Endothelial cell of umbilical vein (primary cell): ENCODE data around the gene THBS3. TPM values are rescaled to one million over a fixed set of nuclear protein-coding genes. Genes with fewer than 3 reads are reported as not detected.
A peak's percentile ranks its signal among the peaks of the same experiment; 100 is the strongest.

Source experiments
- BruUV-seq: library from RNA; stranded (reverse); fragments of 400-500 nt; replicated peaks from 2 replicates; lab custom pipeline; 2021; lab: Mats Ljungman, UMichigan
- CTCF ChIA-PET: fragments of 300-600, 350-600 bp; sonication (Branson Sonifier 250); formaldehyde crosslinking; loops from one replicate; lab custom pipeline; 2021; ENCODE audit warnings: antibody characterized with exemption, inconsistent platforms; lab: Charles Lee
- POLR2A ChIA-PET: fragments of 300-600, 350-600 bp; sonication (Branson Sonifier 250); formaldehyde crosslinking; loops from one replicate; lab custom pipeline; 2021; ENCODE audit warnings: antibody characterized with exemption, inconsistent platforms; lab: Charles Lee
- DNase-seq: peaks from one replicate; pipeline ENCODE4 v3.0.0-alpha.2; 2011; ENCODE audit warnings: low read depth, low spot score
- FAIRE-seq: peaks from 2 replicates; lab custom pipeline; 2011; peaks lifted over from hg19 to GRCh38; lab: Jason Lieb, UNC
- H2AFZ ChIP-seq: 2 replicates; pipeline ENCODE4 v1.6.0; 2012; ENCODE audit warnings: low read depth, low read length, control low read depth, inconsistent platforms
- H3K27ac ChIP-seq: 2 replicates; pipeline ENCODE4 v1.5.1; 2011; ENCODE audit warnings: low read depth, mild to moderate bottlenecking, control low read depth, low read length, moderate library complexity; ENCODE audit not compliant: insufficient read depth
- H3K27me3 ChIP-seq, 2 experiments: 2 replicates each; pipeline versions ENCODE4 v1.6.0 to v1.6.1; 2011; ENCODE audit warnings: low read length in 2 of 2, mixed read lengths in 1 of 2; ENCODE audit not compliant: control insufficient read depth in 2 of 2, insufficient read depth in 2 of 2
- H3K36me3 ChIP-seq, 2 experiments: 2 replicates in 1 of 2; 3 replicates in 1 of 2; pipeline ENCODE4 v1.5.1; 2011; ENCODE audit warnings: low read length in 2 of 2, mild to moderate bottlenecking in 1 of 2, moderate library complexity in 1 of 2; ENCODE audit not compliant: control insufficient read depth in 2 of 2, insufficient read depth in 2 of 2; ENCODE audit errors: extremely low read depth in 1 of 2
- H3K4me1 ChIP-seq: 3 replicates; pipeline ENCODE4 v1.5.1; 2011; ENCODE audit warnings: mild to moderate bottlenecking, low read length; ENCODE audit not compliant: control insufficient read depth, insufficient read depth; ENCODE audit errors: extremely low read depth
- H3K4me2 ChIP-seq: 2 replicates; pipeline ENCODE4 v1.6.1; 2011; ENCODE audit warnings: low read length, control low read depth, mixed read lengths; ENCODE audit not compliant: insufficient read depth
- H3K4me3 ChIP-seq, 3 experiments: fragments of 200-600 bp in 1 of 3; sonication (generic), shearing (Covaris generic) in 1 of 3; replicated peaks in 1 of 3; 2 replicates each; pipeline ENCODE4 v1.5.1; 2011 to 2016; ENCODE audit warnings: control low read depth in 3 of 3, low read length in 3 of 3, mild to moderate bottlenecking in 2 of 3, inconsistent platforms in 1 of 3, low read depth in 1 of 3, moderate library complexity in 1 of 3; ENCODE audit not compliant: insufficient read depth in 1 of 3
- H3K79me2 ChIP-seq: 2 replicates; pipeline ENCODE4 v1.6.0; 2012; ENCODE audit warnings: low read length, inconsistent platforms; ENCODE audit not compliant: control insufficient read depth, insufficient read depth
- H3K9ac ChIP-seq: replicated peaks from 2 replicates; pipeline ENCODE3; 2011; ENCODE audit warnings: low read length, control low read depth; ENCODE audit not compliant: insufficient read depth; ENCODE audit errors: extremely low read depth
- H3K9me1 ChIP-seq: replicated peaks from 3 replicates; pipeline ENCODE4 v1.6.0; 2011; ENCODE audit warnings: mild to moderate bottlenecking, low read length; ENCODE audit not compliant: control insufficient read depth, insufficient read depth; ENCODE audit errors: extremely low read depth
- H3K9me3 ChIP-seq: replicated peaks from 2 replicates; pipeline ENCODE4 v1.5.1; 2012; ENCODE audit warnings: low read length, inconsistent platforms; ENCODE audit not compliant: control insufficient read depth, insufficient read depth
- H4K20me1 ChIP-seq: replicated peaks from 2 replicates; pipeline ENCODE3; 2011; ENCODE audit warnings: mild to moderate bottlenecking, low read length; ENCODE audit not compliant: control insufficient read depth, insufficient read depth; ENCODE audit errors: extremely low read depth
- CTCF ChIP-seq, 2 donors: IDR thresholded peaks; 1 replicate in 1 of 2; 2 replicates in 1 of 2; pipeline ENCODE4 v1.5.1; 2011; ENCODE audit warnings: low read length in 2 of 2, mild to moderate bottlenecking in 2 of 2, moderate library complexity in 2 of 2, control low read depth in 1 of 2, inconsistent platforms in 1 of 2, low read depth in 1 of 2; ENCODE audit not compliant: insufficient read depth in 1 of 2; ENCODE audit errors: extremely low read depth in 1 of 2
- GATA2 ChIP-seq: IDR thresholded peaks from 2 replicates; pipeline ENCODE4 v1.7.0; 2011; ENCODE audit warnings: low read depth, mild to moderate bottlenecking, moderate library complexity, mixed read lengths, low read length; ENCODE audit not compliant: insufficient read length, insufficient read depth
- MAX ChIP-seq: IDR thresholded peaks from 2 replicates; pipeline ENCODE4 v1.6.1; 2011; ENCODE audit not compliant: insufficient read depth, insufficient read length
- MYC ChIP-seq: IDR thresholded peaks from one replicate; pipeline ENCODE4 v1.6.1; 2011; ENCODE audit warnings: mild to moderate bottlenecking, low read depth, low read length
- POLR2A ChIP-seq: IDR thresholded peaks from 2 replicates; pipeline ENCODE4 v1.6.1; 2012; ENCODE audit warnings: low read depth, mild to moderate bottlenecking, control low read depth, low read length
- dilution Hi-C: fragments of 300-500 bp; cut with MboI; formaldehyde crosslinking; loops from one replicate; pipeline ENCODE4 v1.15.0; 2019; ENCODE audit warnings: low sequenced_read_pairs; ENCODE audit not compliant: extremely low pct_ligation_motif_present
- intact Hi-C: fragments of 100-400 bp; cut with micrococcal nuclease; formaldehyde crosslinking; loops from one replicate; pipeline ENCODE4 v1.10.0; 2022
- polyA plus RNA-seq, 4 experiments: library from polyadenylated mRNA; depleted of rRNA in 3 of 4; stranded (reverse) in 3 of 4; unstranded in 1 of 4; fragments of >200 nt; gene quantifications; 2 replicates each; pipeline versions ENCODE4 v1.2.1 to v1.2.3, GENCODE V29; 2011 to 2012; ENCODE audit warnings: missing spikeins in 1 of 4
- total RNA-seq: library from RNA; stranded (reverse); gene quantifications from 2 replicates; pipeline ENCODE4 v1.2.3, GENCODE V29; 2021

The THBS3 gene
- total and polyA plus RNA-seq, 2 donors (not counting 3 experiments of a cell fraction or from before 2014, with no cell fraction given) = 23.6 to 25.7 TPM

GRCh38 chr1:155209312-155209721, 1.6 kb upstream of the THBS3 start:
- POLR2A ChIA-PET = interaction anchor here (1.5 kb wide), 1 partner anchor 15 kb away, joined by 5 read pairs; no protein-coding TSS in a partner anchor
- Histone ChIP-seq H3K4me1 (peaks cover 21% of the 10 kb centered on the region), H3K9me3 (no peaks in the 10 kb centered on the region), H2AFZ (peak overlapping the region; percentile 12), H3K27ac (peak overlapping the region; percentile 87), H3K4me2 (peak overlapping the region; percentile 89), H3K79me2 (peaks cover 2% of the 10 kb centered on the region), H4K20me1 (no peaks in the 10 kb centered on the region), H3K9ac (peak overlapping the region; percentile 96), H3K9me1 (no peaks in the 10 kb centered on the region), H3K36me3 (no peaks in the 10 kb centered on the region), H3K4me3 (peak overlapping the region; percentile 30 to 92 (median 82)), H3K27me3 (no peaks in the 10 kb centered on the region)
- CTCF ChIA-PET = interaction anchor here (0.8 to 4.3 kb wide), 7 partner anchors 15 to 42 kb away, joined by 3 to 69 read pairs (median 6); partner anchors contain the start of gene KRTCAP2
- intact Hi-C loops (loop anchor here (2.0 to 5.0 kb wide), 3 partner anchors 17 to 383 kb away; partner anchors contain the start of gene FDPS), dilution Hi-C loops (no loop called here)
- TF ChIP-seq GATA2 (no peak), MYC (no peak), POLR2A (no peak), CTCF (IDR thresholded peaks at IDR 0.05; ENCODE audit: extremely low read depth in 1 of 2, insufficient read depth in 1 of 2, low read depth in 1 of 2, low read length in 2 of 2) (no peak), MAX (no peak)
- TSS peak; percentile 86 for BruUV-seq
- DNase-seq (no peak), FAIRE-seq (peak; percentile 53)
